HL-60 (cell line): ENCODE data around the gene SPRYD3.

Experiments used
- DNase-seq, 2 experiments: peaks; one replicate each; pipeline ENCODE4 v3.0.0-alpha.2; 2010 to 2020; ENCODE audit warnings: low read depth in 1 of 2, low spot score in 1 of 2
- H3K27ac ChIP-seq: fragments of 250-450 bp; sonication (Bioruptor Pico); replicated peaks from 2 replicates; pipeline ENCODE4 v1.5.1; 2020; ENCODE audit warnings: mild to moderate bottlenecking, moderate library complexity
- H3K27me3 ChIP-seq: fragments of 250-450 bp; sonication (Bioruptor Pico); 2 replicates; pipeline ENCODE4 v1.5.1; 2021; ENCODE audit warnings: mild to moderate bottlenecking, moderate library complexity; ENCODE audit not compliant: insufficient read depth, poor library complexity, severe bottlenecking
- H3K4me3 ChIP-seq: replicated peaks from 2 replicates; pipeline ENCODE4 v1.5.1; 2011; ENCODE audit warnings: mild to moderate bottlenecking, control low read depth, low read length; ENCODE audit not compliant: insufficient read depth
- GABPA ChIP-seq: IDR thresholded peaks from 2 replicates; pipeline ENCODE4 v1.6.1; 2012; ENCODE audit warnings: low read depth
- POLR2AphosphoS5 ChIP-seq: IDR thresholded peaks from 2 replicates; pipeline ENCODE4 v1.6.1; 2012; ENCODE audit warnings: low read depth
- SPI1 ChIP-seq: IDR thresholded peaks from 2 replicates; pipeline ENCODE4 v1.6.1; 2012; ENCODE audit warnings: low read depth, mild to moderate bottlenecking, borderline replicate concordance
- TF ChIP-seq, protein P1 (sequence below): IDR thresholded peaks from one replicate; pipeline ENCODE4 v1.5.1; 2011; ENCODE audit warnings: low read length, control low read depth, inconsistent platforms; ENCODE audit not compliant: insufficient read depth
- TF ChIP-seq, protein P2 (sequence below): IDR thresholded peaks from 2 replicates; pipeline ENCODE4 v1.6.1; 2012; ENCODE audit warnings: low read depth; ENCODE audit not compliant: insufficient replicate concordance

The SPRYD3 gene

DNA sequence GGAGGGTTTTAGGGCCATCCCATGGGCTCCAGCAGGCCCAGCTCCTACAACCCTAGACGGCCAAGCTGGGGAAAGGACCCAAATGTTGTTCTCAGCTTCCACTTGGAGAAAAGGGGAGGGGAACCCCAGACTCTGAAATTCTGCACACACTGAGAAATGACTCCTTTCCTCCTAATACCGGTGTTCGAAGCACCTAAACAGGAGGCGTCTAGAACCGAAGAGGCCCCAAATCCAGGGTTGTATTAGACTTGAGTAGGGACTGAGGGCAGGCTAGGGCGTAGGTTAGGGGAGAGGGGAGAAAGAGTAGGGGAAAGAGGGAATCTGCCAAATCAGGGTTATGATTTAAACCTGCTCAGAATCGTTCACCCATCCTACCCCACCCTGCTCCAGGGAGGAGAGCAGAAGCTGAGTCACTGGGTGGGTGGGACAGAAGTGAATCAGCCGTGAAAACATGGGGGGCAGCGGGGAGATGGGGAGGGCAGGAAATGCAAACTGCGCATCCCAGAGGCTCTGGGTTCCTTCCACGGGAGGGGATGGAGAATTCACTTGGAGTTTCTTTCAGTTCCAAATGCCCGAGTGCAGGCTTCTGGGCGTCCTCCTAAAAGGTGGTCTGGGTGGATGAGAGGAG, 19.3 kb upstream of the SPRYD3 start:
- H3K27ac ChIP-seq = no peak overlapping the region
- TF ChIP-seq POLR2AphosphoS5 = no peak
- TF ChIP-seq GABPA = no peak
- DNase-seq = no peak
- H3K4me3 ChIP-seq = no peak overlapping the region; the same call in 1 of the 2 replicates
- H3K27me3 ChIP-seq = no peaks in the 10 kb centered on the region

DNA sequence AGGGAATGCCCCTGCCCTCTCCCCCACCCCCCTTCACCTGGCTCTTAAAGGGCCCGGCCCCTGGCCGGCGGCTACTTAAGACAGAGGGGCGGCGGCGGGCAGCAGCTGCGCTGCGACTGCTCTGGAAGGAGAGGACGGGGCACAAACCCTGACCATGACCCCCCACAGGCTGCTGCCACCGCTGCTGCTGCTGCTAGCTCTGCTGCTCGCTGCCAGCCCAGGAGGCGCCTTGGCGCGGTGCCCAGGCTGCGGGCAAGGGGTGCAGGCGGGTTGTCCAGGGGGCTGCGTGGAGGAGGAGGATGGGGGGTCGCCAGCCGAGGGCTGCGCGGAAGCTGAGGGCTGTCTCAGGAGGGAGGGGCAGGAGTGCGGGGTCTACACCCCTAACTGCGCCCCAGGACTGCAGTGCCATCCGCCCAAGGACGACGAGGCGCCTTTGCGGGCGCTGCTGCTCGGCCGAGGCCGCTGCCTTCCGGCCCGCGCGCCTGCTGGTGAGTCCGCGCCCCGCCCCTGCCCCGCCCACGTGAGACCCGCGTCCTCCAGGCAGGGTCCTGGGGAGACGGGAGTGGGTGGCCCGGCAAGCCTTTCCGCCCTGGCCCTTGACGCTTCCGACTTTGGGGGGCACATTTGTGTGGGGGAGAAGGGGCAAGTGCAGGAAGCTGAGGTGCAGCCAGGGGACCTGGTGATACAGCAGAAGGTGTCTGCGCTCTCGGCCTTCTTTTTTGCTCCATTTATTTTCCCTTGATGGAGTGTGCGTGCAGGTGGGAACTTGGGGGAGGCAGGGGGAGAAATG, 18.6 kb upstream of the SPRYD3 start, which contains the start of gene IGFBP6:
IGFBP6 (plus strand) TSS at position 104 of the 790 bp plus-strand sequence; CDS start at position 155, 51 bp downstream.
- TF ChIP-seq, protein P1, sequence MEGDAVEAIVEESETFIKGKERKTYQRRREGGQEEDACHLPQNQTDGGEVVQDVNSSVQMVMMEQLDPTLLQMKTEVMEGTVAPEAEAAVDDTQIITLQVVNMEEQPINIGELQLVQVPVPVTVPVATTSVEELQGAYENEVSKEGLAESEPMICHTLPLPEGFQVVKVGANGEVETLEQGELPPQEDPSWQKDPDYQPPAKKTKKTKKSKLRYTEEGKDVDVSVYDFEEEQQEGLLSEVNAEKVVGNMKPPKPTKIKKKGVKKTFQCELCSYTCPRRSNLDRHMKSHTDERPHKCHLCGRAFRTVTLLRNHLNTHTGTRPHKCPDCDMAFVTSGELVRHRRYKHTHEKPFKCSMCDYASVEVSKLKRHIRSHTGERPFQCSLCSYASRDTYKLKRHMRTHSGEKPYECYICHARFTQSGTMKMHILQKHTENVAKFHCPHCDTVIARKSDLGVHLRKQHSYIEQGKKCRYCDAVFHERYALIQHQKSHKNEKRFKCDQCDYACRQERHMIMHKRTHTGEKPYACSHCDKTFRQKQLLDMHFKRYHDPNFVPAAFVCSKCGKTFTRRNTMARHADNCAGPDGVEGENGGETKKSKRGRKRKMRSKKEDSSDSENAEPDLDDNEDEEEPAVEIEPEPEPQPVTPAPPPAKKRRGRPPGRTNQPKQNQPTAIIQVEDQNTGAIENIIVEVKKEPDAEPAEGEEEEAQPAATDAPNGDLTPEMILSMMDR = no peak
- TF ChIP-seq GABPA (no peak), POLR2AphosphoS5 (no peak), SPI1 (no peak)
- TF ChIP-seq, protein P2, sequence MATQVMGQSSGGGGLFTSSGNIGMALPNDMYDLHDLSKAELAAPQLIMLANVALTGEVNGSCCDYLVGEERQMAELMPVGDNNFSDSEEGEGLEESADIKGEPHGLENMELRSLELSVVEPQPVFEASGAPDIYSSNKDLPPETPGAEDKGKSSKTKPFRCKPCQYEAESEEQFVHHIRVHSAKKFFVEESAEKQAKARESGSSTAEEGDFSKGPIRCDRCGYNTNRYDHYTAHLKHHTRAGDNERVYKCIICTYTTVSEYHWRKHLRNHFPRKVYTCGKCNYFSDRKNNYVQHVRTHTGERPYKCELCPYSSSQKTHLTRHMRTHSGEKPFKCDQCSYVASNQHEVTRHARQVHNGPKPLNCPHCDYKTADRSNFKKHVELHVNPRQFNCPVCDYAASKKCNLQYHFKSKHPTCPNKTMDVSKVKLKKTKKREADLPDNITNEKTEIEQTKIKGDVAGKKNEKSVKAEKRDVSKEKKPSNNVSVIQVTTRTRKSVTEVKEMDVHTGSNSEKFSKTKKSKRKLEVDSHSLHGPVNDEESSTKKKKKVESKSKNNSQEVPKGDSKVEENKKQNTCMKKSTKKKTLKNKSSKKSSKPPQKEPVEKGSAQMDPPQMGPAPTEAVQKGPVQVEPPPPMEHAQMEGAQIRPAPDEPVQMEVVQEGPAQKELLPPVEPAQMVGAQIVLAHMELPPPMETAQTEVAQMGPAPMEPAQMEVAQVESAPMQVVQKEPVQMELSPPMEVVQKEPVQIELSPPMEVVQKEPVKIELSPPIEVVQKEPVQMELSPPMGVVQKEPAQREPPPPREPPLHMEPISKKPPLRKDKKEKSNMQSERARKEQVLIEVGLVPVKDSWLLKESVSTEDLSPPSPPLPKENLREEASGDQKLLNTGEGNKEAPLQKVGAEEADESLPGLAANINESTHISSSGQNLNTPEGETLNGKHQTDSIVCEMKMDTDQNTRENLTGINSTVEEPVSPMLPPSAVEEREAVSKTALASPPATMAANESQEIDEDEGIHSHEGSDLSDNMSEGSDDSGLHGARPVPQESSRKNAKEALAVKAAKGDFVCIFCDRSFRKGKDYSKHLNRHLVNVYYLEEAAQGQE = no peak
- H3K4me3 ChIP-seq = peak within 1 kb of the TSS; percentile 51
- no peak within 1 kb of the TSS for H3K27ac ChIP-seq
- DNase-seq = peak in 1 of 2 experiments; percentile 54
- H3K27me3 ChIP-seq = no peaks in the 10 kb centered on the region

DNA sequence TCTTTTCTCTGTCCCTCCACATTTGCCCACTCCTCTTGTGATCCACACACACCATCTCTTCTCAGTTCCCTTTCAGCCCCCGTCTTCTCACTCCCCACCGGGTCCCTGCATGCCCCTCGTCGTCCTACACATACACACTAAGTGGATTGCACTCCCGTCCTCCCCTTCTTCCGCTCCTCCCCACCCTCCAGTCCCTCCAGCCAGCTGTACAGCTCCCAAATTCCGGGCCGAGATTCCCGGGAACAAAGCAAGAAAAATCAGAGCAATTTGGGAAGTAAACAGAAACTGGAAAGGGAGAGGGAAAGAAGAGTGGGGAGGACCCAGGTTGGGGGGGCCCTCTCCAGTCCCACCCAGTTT, 18.0 kb upstream of the SPRYD3 start:
- no peak for TF ChIP-seq GABPA
- TF ChIP-seq, protein P2 = no peak
- TF ChIP-seq POLR2AphosphoS5 = no peak
- TF ChIP-seq SPI1 = no peak
- TF ChIP-seq, protein P1 = no peak
- Histone ChIP-seq H3K4me3 (peak overlapping the region; percentile 51), H3K27ac (no peak overlapping the region), H3K27me3 (no peaks in the 10 kb centered on the region)
- no peak for DNase-seq

DNA sequence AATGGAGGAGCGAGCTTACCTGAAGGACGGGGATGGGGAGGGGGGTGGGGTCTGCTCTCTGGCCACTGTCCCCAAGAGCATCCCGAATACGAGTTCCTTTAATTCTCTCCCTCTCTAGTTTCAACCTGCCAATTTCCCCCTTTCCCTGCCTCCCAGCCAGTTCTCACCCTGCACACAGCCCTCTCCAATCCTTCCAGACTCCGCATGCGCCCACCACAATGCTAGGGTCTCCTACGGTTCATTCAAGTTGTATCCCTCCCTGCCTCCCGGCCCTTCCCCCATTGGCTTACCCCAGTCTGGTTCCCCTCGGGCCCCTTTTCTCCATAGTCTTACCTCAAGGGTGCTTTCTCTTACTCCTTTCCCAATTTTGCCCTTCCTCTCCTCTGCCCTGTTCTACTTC, 17.6 kb upstream of the SPRYD3 start:
- Histone ChIP-seq H3K4me3 (no peak overlapping the region), H3K27ac (no peak overlapping the region), H3K27me3 (no peaks in the 10 kb centered on the region)
- DNase-seq = no peak
- TF ChIP-seq SPI1 = no peak
- TF ChIP-seq, protein P2 = no peak
